Muscle of arm (tissue), 12 donors: ENCODE data around the gene COPS4. TPM values are rescaled to one million over a fixed set of nuclear protein-coding genes. Genes with fewer than 3 reads are reported as not detected.
"Not testable (repeated sequence)": the region's sequence is repeated elsewhere in the genome, so short reads cannot be mapped to it uniquely, and the experiment has no call there.

Source experiments
- DNase-seq: peaks from one replicate; pipeline ENCODE4 v3.0.0-alpha.2; 2013
- polyA plus RNA-seq, 12 donors: library from polyadenylated mRNA; unstranded; fragments of 120-200 nt; gene quantifications; one replicate each; pipeline ENCODE4 v1.2.1, GENCODE V29; 2013; ENCODE audit not compliant: insufficient read length in 12 of 12

COPS4 gene
- polyA plus RNA-seq, 12 donors = 43.7 to 81.0 (median 67.4) TPM; not detected in 1

DNA sequence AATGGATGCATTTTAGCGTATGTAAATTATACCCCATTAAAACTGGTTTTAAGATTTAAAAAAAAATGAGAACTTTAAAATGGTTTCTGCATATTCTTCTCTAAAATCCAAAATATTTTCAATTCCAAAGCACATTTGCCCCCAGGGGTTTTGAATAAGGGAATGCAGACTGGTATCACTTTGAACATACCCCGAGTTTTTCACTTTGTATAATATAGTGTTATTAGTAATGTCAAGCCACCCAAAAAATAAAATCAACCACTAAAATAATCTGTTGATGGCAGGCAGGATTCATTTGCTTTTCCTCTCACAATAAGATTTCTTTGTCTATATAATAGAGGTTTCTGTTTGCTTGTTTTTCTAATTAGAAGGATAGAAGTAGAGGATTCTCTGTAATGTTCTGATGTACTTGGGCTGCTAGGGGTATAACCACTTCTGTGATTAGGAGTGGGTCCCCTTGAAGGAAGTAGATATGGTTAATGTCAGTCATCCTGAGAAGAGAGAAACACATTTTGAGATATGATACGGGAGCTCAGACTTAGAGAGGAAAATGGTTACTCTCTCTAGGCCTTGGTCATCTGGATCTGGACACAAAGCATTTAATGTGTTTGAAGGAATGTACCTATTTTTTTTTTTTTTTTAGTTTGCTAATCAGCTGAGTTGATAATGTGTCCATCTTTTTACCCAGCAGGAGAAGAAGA is 15.0 kb upstream of the COPS4 start:
- no peak for DNase-seq

DNA sequence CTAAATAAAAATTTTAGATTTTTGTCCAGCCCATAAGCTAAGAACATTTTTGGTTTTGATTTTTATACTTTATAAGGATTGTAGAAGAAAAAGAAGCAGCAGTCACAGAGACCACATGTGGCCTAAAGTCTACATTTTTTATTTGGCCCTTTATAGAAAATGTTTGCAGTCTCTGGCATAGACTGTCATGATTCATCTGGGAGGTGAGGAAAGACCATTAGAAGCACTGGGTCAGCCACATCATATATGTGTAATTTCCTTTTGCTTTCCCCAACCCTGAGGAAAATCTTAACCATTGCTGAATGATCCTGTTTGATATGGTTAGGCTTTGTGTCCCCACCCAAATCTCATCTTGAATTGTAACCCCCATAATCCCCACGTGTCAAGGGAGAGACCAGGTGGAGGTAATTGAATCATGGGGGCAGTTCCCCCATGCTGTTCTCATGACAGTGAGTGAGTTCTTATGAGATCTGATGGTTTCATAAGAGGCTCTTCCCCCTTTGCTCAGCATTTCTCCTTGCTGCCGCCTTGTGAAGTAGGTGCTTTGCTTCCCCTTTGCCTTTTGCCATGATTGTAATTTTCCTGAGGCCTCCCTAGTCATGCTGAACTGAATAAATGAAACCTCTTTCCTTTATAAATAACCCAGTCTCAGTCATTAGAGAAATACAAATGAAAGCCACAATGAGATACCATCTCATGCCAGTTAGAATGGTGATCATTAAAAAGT is 12.1 kb upstream of the COPS4 start:
- no peak for DNase-seq

DNA sequence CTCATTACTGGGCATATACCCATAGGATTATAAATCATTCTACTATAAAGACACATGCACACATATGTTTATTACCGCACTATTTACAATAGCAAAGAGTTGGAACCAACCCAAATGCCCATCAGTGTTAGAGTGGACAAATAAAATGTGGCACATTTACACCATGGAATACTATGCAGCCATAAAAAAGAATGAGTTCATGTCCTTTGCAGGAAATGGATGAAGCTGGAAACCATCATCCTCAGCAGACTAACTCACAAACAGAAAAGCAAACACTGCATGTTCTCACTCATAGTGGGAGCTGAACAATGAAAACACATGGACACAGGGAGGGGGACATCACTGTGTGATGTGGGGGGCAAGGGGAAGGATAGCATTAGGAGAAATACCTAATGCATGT is 11.4 kb upstream of the COPS4 start:
- not testable (repeated sequence) for DNase-seq

DNA sequence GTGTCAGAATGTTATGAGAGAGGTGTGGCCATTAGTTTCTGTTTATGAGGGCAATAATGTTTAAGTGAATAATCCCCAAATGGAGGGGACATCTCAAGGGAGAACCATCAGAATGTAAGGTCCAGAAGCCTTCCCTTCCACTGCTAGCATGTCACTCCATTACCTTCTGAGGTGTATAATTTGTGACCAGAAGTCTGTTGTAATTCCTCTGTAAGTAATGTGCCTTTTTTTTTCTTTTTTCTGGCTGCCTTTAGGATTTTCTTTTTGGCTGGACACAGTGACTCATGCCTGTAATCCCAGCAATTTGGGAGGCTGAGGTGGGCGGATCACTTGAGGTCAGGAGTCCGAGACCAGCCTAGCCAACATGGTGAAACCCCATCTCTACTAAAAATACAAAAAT is 10.8 kb upstream of the COPS4 start:
- DNase-seq = no peak

DNA sequence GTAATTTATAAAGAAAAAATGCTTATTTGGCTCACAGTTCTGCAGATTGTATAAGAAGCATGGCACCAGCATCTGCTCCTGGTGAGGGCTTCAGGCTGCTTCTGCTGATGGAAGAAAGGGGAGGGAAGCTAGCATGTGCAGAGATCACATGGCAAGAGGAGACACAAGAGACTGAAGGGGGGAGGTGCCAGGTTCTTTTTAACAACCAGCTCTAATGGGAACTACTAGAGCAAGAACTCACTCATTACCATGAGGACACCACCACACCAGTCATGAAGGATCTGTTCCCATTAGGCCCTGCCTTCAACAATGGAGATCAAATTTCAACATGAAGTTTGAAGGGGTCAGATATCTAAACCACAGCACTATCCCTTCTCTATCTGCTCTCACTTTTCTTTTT is 9.4 kb upstream of the COPS4 start:
- no peak for DNase-seq

DNA sequence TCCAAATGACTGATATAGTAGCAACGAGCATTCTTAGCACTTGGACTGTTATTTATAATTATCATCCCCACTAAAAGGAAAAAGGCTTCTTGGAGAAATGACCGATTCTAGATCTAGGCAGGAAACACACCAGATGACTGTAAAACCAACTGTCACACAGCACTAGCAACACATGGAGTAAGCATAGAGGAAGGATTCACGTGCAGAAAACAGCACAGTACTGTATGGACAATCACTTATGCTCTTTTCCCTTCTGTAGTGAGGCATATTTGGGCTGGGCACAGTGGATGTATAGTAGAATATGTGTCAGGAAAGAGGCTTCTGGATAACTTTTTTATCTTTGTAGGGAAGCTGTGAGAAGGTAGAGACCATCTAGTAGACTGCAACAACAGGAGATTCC is 6.0 kb upstream of the COPS4 start:
- no peak for DNase-seq

DNA sequence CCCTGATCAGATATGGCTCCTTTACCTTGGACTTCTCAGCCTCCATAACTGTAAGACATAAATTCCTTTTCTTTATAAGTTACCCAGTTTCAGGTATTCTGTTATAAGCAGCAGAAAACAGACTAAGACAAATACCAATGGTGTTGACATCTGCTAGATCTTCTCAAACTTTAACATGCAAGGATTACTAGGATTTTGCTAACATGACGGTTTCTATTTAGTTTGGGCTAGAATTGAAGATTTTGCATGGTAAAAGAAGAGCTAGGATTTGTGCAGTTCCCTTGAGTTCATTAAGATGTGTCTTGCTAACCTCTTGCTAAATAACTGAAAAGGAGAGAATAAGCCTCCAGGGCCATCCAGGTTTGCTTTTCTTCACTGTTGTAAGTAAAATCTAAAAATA is 5.3 kb upstream of the COPS4 start:
- DNase-seq = no peak

DNA sequence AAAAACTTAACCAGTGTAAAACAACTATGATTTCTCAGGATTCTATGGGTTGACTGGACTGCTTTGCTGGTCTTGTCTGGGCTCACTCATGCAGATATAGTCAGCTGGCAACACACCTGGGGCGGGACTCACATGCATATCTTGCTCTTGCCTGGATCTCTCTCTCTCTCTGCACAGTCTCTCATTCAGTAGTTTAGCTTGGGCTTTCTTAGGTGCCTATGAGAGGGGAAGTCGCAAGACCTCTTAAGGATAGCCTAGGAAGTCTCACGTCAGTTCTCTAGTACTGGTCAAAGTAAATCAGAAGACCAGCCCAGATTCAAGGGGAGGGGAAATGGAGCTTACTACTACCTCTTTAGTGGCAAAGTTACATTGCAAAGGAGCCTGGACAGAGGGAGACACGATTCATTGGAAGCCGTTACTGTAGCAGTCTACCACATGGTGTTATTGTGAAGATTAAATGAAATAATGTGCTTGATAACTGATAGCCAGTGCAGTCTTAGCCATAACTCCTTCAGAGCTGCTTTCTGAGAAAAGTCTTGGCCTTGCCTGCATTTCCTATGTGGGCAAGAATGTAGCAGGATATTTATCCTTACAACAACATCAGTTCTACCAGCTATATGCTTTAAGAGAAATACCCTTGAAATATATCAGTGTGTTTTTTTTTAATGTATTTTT is 2.1 kb downstream of the COPS4 start:
- DNase-seq = no peak

DNA sequence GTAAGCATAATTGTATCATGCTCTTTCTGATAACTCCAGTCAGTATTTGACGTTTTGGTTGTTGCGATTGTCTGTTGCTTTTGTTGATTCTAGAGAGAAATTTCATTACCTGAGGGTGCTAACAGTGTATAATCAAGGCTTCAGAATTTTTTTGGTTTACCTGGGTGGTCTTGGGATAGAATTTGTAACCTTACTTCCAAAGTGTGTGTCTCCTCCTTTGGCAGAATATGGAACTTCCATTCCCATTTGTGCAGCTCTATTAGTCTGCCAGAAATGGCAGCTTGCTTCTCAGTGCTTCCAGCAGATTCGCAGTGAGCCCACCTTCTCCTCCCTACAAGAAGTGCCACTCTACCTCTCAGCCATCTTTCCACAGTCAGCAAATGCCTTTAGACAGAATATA is 5.3 kb downstream of the COPS4 start:
- no peak for DNase-seq

DNA sequence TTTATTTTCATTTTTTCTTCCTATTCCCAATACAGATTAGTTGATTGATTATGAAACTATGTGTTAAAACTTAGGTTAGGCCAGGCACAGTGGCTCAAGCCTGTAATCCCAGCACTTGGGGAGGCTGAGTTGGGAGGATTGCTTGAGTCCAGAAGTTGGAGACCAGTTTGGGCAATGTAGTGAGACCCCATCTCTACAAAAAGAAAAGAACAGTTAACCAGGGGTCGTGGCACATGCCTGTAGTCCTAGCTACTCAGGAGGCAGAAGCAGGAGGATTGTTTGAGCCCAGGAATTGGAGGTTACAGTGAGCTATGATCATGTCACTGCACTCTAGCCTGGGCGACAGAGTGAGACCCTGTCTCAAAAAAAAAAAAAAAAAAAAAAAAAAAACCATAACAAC is 8.2 kb downstream of the COPS4 start:
- DNase-seq = not testable (repeated sequence)

DNA sequence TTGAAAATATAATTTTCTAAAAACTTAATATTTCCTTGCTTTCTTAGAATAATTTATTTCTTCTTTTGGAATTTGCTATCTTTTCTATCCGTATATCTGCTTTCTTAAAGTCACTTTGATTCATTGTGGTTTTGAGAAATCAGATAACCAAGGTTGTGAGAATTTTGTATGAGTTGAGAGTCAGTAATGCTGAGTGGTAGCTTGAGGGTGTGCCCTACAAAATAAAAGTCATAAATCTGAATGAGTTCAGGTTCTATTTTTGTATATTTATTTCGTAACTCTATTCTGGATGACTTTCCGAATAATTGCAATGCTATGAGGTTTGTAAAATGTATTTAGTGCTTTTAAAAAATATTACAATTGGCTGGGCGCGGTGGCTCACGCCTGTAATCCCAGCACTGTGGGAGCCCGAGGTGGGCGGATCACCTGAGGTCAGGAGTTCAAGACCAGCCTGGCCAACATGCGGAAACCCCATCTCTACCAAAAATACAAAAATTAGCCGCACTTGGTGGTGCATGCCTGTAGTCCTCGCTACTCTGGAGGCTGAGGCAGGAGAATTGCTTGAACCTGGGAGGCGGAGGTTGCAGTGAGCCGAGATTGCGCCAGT is 8.9 kb downstream of the COPS4 start:
- no peak for DNase-seq

DNA sequence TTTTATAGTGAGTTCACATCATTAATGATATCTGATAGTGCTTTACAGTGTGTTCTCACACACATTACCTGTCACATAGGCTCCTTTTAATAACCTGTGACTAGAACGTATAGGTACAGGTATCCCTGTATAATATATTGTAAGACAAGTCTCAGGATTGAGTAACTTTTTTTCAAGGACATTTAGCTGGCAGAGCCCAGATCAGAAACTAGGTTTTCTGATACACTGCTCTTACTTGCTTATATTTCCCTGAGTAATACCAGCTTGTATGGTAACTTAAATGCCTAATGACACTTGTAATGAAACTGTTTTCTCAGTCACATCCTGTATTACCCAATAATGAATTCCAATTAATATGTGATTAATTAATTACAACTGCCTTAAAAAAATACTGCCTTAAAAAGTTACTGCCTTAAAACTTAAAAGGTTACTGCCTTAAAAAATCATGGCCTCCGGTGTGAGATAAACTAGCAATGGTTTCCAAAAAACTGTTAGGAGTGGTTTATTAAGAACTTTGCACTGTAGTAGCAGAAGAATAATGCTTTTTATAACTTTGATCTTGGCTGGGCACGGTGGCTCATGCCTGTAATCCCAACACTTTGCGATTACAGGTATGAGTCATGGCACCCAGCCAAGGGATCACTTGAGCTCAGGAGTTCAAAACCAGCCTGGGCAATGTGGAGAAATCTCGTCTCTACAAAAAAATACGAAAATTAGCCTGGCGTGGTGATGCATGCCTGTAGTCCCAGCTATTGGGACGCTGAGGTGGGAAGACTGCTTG is 11.9 kb downstream of the COPS4 start:
- DNase-seq = no peak

DNA sequence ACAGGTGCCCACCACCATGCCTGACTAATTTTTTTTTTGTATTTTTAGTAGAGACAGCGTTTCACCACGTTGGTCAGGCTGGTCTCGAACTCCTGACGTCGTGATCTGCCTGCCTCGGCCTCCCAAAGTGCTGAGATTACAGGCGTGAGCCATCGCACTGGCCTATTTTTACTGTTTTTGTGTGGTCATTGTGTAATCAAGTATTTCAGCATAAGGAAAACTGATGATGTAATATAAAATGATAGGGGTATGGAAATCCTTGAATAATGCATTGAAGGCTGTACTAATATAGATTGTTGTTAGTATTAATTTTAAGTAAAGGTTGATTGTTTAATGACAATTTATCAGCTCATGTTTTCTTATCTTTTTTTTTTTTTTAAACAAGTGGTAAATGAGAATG is 13.8 kb downstream of the COPS4 start:
- DNase-seq = not testable (repeated sequence)

DNA sequence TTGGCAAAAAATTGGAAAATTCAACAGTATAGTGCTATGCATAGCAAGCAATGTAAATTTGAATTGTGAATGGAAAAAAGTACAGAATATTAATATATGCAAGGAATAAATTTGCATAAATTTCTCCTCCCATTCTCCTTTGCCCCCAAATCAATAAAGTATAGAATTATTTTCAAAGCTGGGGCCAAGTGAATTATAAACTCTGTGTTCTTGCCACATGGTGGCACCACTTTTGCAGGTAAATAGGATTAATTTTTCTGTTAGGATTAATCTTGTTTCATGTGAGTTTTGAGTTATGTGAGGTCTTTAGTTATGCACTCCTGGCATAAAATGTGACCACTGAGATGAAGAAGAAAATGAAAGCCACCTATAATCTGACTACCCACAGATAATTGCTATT is 19.9 kb downstream of the COPS4 start:
- DNase-seq = no peak

DNA sequence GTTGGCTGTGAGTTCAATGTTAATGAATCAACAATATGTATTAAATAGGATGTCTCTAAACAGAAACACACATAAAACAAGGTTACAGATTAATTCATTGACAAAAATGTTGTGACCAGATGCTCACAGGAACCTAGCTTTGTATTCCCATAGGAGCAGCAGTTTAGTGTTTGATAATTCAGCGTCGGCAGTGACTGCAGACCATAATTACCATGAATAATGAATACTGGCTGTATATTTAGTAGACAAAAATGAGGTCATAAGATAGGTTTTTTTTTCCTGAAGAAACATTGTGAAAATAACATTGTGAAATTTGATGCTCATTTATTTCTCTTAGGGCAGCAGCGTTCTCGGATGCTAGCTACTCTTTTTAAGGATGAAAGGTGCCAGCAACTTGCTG is 27.8 kb downstream of the COPS4 start:
- DNase-seq = no peak

DNA sequence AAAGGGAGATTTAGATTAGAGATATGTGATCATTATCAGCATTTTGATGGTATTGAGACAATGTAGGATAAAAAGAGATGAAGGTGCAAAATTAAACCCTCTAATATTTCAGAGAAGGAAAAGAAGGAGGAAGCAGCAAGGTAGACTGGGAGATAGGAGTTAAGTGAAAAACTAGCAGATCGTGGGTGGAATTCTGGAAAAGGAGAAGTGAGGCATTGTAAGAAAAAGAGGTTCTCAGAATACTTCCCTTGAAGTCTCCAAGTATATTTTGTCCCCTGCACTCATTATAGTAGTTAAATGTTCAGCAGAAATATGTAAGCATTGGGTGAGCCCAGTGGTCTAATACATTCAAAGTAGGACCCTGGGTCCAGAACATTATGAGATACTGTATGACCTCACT is 30.3 kb downstream of the COPS4 start:
- no peak for DNase-seq

DNA sequence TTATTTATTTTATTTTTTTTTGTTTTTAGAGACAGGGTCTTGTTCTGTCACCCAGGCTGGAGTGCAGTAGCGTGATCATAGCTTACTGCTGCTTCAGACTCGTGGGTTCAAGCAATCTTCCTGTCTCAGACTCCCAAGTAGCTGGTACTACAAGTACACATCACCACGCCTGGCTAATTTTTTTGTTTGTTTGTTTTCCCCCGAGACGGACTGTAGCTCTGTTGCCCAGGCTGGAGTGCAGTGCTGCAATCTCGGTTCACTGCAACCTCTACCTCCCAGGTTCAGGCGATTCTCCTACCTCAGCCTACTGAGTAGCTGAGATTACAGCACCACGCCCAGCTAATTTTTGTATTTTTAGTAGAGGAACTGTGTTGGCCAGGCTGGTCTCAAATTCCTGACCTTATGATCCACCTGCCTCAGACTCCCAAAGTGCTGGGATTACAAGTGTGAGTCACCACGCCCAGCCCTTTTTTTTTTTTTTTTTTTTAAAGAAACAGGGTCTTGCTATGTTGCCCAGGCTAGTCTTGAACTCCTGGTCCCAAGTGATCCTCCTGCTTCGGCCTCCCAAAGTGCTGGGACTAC is 32.2 kb downstream of the COPS4 start:
- no peak for DNase-seq

DNA sequence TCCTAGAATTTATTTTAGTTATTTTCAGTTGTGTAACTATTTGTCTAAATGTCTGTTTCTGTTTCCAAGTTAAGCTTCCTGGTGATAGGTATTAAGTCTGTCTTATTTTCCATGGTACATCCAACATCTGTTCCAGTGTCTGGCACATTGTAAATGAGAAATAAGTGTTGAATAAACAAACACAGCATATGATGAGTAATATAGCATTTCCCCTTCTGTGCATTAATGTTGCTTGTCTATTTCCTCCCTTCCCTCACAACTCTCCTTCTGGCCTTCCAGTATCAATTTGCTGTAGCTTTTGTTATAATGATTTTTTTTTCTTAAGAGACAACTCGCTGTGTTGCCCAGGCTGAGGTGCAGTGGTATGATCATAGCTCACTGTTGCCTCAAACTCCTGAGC is 36.1 kb downstream of the COPS4 start:
- DNase-seq = no peak

DNA sequence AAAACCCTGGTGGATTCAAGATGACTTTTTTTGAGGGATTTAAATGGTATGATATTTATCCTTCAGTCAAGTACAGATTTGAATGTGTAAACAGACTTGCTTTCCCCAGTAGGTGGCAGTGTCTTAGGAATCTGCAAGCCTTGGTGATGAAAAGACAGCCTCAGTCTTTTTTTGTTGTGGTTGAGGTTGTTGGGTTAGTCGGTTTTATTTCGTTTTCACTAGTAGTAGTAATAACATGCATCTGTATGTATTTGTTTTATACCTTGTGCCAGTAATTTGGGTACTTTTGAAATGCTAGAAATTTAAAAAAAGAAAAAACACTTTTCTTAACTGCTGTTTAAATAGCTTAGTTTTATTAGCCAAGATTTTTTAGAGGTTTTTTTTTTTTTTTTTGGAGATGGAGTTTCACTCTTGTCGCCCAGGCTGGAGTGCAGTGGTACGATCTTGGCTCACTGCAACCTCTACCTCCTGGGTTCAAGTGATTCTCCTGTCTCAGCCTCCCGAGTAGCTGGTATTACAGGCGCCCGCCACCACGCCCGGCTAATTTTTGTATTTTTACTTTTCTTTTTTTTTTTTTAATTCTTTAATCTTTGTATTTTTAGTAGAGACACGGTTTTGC is 39.2 kb downstream of the COPS4 start:
- DNase-seq = peak; percentile 35

DNA sequence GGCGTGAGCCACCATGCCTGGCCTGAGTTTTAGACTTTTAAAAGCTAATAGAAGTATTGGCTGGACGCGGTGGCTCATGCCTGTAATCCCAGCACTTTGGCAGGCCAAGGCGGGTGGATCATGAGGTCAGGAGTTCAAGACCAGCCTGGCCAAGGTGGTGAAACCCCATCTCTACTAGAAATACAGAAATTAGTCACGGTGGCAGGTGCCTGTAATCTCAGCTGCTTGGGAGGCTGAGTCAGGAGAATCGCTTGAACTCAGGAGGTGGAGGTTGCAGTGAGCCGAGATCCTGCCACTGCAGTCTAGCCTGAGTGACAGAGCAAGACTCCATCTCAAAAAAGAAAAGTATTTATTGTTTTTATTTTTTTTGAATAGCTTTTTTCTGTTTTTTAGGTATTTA is 39.8 kb downstream of the COPS4 start:
- DNase-seq = not testable (repeated sequence)
